Pulmonary artery endothelial cell (primary cell): ENCODE data around the gene CPVL. TPM values are rescaled to one million over a fixed set of nuclear protein-coding genes. Genes with fewer than 3 reads are reported as not detected.

Experiments used
- DNase-seq: peaks from one replicate; pipeline ENCODE4 v3.0.0-alpha.2; 2011; ENCODE audit warnings: low read depth, low spot score
- total RNA-seq: library from RNA; depleted of rRNA; stranded (reverse); fragments of >200 nt; gene quantifications from 2 replicates; pipeline ENCODE4 v1.2.3, GENCODE V29; 2014

The CPVL gene
- total RNA-seq, 1 donor from 2014 or later: not detected

DNA sequence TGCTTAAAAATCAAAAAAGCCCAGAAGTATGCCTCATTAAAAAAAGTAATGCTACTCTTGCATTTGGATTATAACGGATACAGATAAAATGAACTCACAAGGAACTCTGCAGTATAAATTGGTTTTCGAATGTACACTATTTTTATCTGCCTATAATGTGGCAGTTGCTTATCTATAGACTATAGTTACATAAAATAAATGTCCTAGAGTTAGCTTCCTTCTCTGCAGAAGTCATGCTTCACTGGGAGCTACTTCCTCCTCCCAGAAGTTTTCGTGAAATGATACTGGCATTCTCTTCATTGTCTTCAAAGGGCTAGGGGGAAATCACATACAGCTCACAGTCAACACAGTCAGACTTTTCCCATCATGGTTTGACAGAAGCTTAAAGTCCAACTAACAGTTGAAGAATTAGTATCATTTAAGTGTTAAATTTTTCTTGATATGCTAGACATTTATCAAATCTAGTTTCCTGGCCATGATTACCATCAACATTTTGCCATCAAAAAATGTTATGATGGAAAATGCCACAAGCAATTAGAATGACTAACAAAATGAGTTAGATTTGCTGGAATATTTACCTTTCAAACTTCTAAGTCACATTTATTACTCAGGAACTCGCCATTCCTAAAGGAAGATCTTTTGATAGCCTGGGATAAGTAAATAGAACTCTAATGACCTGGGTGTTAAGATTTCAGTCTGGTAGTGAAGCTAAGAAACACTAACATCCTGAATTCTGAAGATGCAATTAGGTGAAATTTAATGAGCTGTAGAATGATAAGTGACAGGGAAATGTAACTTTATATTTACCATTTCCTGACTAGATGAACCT is 100.9 kb downstream of the CPVL start:
- DNase-seq: no peak

DNA sequence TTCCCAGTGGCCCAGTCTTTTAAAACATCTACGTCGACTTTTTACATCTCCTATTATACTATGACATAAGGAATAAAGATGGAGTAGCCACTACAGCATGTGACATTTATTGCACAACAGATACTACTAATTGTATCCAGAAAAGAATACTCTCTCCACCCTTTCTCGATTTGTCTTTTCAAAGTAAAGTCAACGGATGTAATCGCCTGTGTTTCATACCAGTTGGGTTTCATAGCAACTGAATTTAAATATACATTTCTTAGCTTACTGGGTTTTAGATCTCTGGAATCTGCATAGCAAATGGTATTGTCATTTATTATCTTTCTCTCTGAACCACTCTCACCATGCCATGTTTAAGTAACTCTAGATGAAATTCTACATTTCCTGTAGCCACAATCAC is 101.8 kb downstream of the CPVL start:
- no peak for DNase-seq

DNA sequence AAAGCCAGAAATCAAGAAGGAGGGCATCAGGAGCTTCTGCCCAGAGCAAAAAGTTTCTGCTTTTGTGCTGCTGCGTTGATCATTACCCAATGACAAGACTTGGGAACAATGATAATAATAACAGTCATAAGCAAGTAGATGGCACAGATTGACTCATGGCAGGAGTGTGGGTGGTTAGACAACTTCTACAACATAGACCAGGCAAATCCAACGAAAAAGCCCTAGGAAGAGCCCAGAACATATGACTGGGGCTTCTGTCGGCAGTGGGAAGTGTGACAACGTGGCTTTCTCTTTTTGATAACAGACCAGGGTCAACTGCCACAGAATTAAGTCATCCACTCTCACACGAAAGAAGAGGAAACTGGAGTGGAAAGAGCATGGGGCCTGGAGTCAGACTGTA is 102.8 kb downstream of the CPVL start:
- no peak for DNase-seq

DNA sequence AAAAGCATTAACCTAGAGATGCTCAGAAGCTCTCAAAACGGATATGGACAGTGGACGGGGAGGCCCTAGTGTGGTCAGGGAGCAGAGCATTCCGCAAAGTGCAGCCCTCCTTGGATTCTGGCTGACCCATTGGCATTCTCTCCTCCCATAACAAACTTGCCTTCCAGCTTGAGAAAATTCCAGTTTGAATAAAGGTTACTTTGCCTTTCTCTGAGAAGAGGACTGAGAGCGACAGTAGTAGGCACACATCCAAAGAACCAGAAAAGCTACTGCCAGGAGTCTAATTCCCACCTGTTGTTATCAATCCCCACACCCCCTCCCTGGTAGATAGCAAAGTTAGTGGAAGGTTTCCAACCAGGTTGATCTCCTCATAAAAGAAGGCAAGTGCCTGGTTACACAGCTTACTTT is 103.5 kb downstream of the CPVL start:
- no peak for DNase-seq

DNA sequence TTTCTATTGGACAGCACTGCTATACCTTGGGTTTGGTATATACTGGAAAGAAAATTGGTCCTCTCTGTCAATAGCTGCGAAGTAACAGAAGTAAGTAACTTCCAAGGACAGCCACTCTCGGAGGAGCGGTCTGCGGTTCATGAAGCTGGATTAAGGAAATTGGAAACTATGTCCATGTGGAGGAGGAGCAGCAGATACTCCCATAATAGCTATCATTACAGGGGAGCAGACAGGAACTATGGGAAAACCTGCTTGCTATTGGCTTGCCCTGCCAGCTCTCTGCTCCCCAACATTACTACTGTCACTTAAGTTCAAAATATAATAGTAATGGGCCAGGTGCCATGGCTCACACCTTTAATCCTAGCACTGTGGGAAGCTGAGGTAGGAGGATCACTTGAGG is 104.3 kb downstream of the CPVL start:
- no peak for DNase-seq

DNA sequence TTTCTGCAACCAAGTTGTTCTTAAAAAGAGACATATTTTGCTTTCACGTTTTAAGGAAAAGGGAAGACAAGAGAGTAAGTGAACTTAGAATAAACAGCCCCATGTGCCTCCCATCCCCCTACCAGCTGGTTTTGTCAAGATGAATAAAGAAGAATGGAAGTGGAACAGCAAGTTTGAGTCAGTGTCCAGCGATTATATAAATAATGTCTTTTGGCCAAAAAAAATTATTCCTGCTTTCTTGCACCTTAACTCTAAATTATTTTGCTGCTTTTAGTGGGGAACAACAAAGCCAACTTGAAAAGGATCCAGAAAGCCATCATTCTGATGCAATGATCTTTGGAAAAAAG is 105.8 kb downstream of the CPVL start:
- no peak for DNase-seq

DNA sequence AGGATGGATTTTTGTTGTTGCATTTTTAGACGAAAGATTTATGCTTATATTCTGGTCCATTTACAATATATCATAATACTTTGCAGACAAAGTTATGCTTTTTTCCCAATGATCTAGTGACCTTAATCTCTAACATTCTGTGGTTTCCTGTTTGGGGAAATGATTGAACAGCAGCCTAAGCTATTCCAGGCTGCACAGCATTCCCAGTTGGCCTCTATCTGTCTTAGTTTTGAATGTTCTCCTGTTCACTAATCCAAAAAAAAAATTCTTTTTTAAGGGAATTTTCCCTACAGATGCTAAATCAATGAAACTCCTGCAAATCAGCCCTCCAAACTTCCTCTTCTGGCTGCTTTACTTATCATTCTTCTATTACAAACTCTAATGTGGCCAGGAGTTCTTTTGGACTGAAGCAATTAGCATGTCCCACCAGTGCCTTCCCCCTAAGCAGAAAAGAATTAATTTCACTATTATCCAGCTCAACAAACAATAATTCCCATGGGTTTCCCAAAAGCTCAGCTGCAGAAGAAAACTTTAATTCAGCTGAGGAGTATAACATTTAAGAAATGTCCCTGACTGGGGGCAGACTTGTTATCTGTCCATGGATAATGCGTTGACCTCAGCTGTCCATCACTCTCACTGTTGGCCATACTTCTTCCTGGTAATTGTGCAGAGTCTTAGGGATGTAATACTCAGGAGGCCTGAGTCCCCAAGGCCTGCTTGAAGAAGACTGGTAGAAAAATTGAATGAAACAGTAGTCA is 106.3 kb downstream of the CPVL start:
- peak; percentile 1 for DNase-seq

DNA sequence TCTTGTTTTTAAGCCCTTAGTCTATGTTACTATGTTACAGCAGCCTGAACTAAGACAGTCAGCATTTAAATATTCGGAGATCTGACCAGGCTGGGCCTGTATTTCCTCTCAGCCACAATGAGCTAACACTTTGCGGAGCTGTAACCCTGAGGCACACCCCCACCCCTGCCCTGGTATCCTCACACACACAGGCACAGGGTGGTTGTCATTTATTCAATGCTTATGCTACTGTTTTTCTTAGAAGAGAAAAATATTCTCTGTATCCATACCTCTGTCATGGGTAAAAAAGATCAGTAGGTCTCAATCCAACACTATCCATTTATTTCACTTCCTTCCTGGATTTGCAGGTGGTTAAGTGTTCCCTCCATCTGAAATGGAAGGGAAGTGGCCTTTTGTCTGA is 107.9 kb downstream of the CPVL start:
- DNase-seq: peak; percentile 36

DNA sequence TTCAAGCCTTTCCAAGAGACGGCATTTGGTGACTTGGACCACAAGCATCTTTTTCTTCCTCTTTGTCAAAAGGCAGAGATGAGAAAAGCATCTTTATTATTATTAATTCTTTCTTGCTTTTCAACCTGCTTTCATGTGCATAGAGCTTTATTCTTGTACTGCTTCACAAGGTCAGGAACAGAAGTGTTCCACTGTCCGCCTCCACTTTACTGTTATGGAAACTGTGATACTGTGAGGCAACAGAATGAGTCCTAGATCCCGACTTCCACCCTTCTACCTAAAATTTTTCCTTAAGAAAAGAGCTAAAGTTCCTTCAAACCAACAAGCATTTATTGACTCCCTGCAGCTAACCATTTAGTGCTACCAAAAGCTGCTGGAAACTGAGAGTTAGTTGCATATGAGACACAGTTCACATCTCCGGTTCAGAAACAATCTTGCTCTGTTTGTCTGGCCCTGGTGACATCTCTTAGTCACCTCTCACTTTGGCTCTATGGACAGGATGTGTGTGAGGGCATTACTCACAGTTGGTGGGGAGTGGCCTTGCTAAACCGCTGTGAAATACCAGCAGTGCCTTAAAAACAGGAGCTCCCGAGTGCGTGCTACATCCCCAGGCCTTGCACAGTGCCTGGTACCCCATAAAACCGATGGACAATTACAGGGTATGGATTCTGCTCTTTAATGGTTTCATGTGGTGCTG is 111.1 kb downstream of the CPVL start:
- DNase-seq: peak; percentile 75

DNA sequence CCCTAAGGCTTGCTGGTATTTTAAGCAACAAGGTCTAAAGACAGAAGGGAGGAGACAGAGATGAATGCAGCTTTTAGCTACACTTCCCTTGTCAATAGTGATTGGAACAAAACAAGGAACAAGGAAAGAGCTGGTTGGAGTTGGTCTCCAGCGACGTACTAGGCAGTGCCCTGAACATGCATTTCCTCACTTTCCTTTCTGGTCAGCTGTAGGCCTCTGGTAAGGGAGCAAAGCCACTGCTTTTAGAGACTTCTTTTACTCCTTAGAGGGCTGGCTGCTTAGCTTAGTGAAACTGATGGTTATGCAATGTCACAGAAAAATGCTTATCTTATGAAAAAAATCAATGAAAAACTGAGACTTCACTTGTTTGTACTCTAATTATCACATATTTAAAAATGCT is 112.8 kb downstream of the CPVL start:
- no peak for DNase-seq

DNA sequence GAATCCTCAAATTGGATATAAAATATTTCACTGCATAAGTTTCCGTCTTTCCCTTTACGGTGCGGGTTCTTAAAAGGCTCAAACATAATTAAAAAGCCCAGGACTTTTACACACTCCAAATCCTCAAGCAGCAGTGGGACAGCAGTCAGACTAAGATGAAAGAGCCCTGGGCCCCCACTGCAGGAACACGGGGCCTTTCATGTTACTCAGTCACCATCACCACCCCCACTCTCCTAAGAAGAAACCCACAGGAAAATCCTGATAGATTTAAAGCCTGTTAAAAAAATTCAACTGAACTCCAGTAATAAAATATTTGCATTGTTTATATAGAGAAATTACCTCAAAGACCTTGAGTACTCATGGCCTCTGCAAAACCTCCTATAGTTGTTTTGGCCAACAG is 114.2 kb downstream of the CPVL start:
- no peak for DNase-seq

DNA sequence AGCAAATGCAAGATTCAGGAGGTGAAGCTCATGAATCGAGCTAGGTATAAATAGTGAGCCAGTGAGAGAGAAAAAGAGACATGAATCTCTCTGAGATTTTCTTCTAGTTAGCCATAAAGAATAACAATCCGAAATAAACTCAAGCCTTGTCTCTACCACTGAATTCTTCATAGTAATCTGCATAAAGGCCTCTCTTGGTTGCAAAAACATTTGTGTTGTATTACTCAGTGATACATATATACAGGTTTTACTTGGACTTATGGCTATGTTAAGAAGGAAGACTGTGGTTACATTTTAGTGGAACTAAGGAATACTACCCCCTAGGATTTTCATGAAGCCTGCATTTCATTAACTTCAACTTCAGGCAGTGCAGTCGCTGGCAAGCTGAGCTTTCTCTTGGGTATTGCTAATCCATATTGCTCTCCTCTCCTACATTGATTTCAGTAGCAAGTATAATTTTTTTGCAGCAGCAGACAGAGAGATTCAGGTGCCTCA is 115.5 kb downstream of the CPVL start:
- no peak for DNase-seq

DNA sequence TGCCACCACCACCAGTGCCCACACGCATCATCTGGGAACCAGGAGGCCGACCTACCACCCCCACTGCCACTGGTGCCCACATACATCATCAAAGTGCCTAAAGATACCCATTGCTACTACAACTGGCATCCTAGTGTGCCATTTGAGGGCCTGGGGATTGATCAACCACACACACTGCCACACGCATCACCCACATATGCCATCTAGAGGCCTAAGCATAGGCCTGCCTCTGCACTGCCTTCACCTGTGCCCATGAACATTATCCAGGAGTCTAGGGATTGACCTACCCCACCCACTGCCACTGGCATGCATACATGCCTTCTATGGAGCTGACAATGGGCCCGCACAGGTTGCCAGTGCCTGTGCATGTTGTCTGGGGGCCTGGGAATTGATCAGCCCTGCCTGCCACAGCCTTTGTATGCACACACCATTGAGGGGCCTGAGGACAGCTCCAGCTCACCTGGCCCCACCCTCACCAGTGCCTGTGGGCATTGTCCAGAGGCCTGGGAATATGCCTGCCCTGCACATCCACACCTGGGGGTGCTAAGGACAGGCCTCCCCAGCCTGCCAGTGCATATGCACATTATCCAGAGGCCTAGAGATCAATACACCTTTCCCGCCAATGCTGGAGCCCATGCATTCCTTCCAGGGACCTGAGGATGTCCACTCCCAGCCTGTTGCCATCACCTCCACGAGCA is 123.9 kb downstream of the CPVL start:
- no peak for DNase-seq

DNA sequence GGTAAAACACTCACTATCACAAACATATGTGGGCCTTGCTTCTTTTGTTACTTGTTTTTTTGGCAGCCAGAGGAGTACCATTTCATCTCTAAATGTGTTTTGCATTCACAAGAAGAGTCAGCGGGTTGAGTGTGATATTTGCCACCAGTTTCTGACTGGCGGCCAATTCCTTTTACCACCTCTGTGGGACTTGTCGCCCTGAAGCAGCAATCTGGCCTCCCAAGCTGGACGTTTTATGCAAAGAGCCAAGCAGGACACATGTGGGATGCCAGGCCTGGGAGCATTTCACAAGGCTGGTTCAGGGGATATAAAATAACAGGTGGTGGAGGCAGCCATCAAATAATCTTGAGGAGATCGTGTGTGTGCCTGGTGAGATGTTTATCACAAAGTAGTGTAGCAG is 126.4 kb downstream of the CPVL start:
- DNase-seq: no peak

DNA sequence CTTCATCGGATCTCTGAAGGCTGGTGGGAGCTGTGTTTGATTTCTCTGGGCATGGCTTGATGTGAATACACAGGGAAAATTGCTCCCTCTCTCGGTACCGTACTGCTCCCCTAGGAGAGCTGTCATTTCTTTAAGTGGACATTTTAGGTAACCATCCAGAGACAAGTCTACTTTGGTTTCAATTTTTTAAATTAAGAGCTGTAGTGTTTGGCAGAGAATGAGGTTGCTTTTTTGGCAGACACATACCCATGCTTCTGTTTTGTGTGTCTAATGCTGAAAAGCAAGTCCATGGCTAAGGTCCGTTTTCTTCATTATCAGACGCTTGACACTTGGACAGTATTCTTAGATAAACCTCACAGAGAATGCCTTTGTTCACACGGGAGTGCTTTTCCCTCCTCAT is 127.0 kb downstream of the CPVL start:
- no peak for DNase-seq

DNA sequence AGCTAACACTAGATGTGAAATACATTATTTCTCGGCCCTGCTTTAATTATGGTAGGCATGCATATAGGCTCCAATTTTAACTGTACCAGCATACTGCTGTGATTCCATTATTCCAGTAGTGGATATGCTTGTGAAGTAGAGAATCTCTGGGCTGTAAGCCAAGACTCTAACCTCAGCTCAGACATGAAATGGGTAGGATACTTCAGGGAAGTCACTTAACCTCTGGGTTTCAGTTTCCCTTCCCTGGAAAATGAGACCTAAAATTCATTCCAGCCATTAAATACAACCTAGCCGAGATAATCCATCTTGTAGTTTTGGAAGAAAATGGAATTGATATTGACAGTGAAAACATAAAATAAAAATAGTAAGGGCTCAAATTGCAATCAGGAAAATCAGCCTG is 128.6 kb downstream of the CPVL start:
- no peak for DNase-seq

DNA sequence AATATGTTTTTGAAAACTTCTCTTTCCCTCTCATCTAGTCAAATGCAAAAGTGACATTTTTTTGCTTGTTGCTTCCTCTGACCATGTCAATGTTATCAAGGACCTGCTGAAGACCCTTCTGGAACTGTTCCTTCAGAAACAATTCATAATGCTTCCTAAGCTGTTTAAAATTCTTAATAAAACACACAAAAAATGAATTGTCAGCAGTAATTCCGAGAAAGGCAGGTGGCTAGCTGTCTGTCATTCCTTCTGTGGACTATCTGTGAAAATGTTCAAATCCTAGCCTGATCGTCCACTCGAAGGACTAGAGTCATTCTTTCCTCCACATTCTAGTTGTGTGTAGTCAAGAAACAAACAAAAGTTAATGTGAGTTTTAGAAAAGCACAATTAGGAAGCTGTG is 131.6 kb downstream of the CPVL start:
- no peak for DNase-seq

DNA sequence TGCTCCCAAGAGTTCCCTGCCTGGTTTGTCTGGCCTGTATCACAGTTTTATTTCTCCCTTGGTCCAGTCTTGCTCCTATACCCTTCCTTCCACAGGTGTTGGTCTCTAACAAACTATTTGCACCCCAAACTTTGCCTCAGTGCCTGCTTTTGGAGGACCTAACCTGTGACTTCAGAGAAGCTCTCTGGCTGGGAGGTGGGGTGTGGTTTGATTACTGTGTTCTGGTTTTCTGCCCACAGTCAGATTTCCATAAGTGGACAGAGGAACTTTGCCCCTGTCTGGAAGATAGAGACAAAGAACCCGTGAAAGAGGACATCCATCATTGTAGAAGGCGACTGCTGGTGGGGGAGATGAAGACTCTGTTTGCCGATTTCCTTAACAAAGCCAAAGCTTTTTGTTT is 132.4 kb downstream of the CPVL start:
- DNase-seq: no peak

DNA sequence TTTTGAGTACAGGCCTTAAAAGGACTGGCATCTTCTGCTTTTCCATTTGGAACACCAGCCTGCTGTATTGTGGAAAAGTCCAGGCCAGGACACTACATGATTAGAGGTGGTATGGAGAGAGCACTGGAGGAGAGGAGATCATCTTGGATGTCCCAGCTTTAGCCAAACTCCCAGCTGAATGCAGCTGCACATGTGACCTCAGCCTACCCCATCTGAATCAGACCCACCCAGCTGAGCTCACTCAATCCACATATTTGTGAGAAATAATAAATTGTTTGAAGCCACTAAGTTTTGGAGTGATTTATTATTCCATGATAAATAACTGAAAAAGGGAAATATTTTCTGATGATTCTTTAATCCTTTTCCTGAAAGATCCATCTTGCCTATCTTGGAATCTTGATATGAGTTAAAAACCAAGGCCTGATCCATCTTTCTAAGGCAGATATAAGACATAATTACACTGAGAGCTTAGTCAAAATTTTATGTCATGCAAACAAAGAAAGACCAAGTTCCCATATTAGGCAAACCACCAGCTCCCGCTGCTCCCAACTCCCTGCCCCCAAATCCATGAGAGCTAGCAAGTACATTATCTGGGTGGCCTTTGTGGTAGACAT is 133.1 kb downstream of the CPVL start:
- DNase-seq: no peak

DNA sequence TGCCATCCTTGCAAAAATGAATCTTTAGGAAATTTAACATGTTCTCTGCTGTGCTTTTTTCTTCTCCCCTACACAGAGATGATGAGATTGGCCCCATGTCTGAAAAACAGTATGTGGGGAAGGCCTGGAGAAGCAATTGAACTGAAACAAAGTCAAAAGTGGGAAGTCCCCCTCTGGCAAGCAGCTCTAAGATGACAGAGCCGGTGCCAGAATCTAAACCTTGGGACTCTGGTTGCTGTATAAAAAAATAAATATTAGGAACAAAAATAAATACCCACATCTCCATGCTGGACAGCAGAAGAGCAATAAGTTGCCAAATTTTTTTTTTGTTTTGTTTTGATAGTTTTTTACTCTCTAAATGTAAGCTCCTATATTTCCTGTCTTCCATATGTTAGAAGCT is 136.4 kb downstream of the CPVL start:
- DNase-seq: no peak

DNA sequence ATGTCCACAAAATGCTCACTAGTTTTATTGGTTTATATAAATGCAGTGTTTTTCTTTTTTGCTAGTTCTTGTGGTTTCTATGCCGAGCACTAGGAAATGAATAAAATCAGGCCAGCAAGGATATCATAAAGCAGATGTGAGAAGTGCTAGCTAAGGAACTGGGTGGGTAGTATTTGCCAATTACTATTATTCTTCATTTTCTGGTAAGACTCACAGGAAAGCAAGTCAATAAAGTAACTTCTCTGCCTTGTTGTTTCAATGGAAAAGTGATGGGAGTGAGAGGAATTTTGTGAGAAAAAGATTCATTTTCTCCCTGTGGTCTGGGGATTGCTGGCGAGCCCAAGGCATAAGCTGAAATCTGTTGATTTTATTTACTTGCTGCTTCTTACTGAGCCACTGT is 137.7 kb downstream of the CPVL start:
- no peak for DNase-seq
